HCT116 (cell line): ENCODE measurements around the gene TMEM9B. TPM values are rescaled to one million over a fixed set of nuclear protein-coding genes. Genes with fewer than 3 reads are reported as not detected.

ENCODE experiments used
- ATAC-seq: fragments of 200-7000 bp; cut with Tn5 transposase; 2 replicates; pipeline ENCODE4 v1.9.1; 2020; ENCODE audit warnings: mild to moderate bottlenecking, moderate library complexity
- BruUV-seq: library from RNA; stranded (reverse); fragments of 400-500 nt; replicated peaks from 2 replicates; lab custom pipeline; 2021; lab: Mats Ljungman, UMichigan
- CTCF ChIA-PET: fragments of 300-600 bp; sonication (Branson Sonifier 250); formaldehyde crosslinking; loops from one replicate; lab custom pipeline; 2021; ENCODE audit warnings: antibody characterized with exemption; lab: Charles Lee
- POLR2A ChIA-PET: fragments of 300-600, 350-600 bp; sonication (Branson Sonifier 250); formaldehyde crosslinking; loops from one replicate; lab custom pipeline; 2021; ENCODE audit warnings: antibody characterized with exemption; lab: Charles Lee
- RAD21 ChIA-PET, 2 experiments: fragments of 300-600 bp; sonication (Branson Sonifier 250); formaldehyde crosslinking; loops; one replicate each; lab custom pipeline; 2023; ENCODE audit warnings: low total read pairs in 2 of 2; ENCODE audit not compliant: uncharacterized antibody in 2 of 2, unreplicated experiment in 2 of 2, low non-redundant PET in 1 of 2; lab: Charles Lee
- DNase-seq: peaks from one replicate; pipeline ENCODE4 v3.0.0-alpha.2; 2010; ENCODE audit warnings: low read depth, low spot score
- H2AFZ ChIP-seq: fragments of 200-600 bp; shearing (Covaris generic), sonication (generic); 2 replicates; pipeline ENCODE4 v1.6.1; 2017; ENCODE audit warnings: low read depth, mixed run types, mixed read lengths, antibody characterized with exemption, low read length; ENCODE audit not compliant: poor library complexity, severe bottlenecking
- H3K27ac ChIP-seq: 2 replicates; pipeline ENCODE4 v1.5.1; 2012; ENCODE audit warnings: low read depth, low read length
- H3K27me3 ChIP-seq: fragments of 200-600 bp; sonication (generic); 2 replicates; pipeline ENCODE4 v1.6.1; 2016; ENCODE audit warnings: mixed run types, low read length, mixed read lengths; ENCODE audit not compliant: insufficient read depth
- H3K36me3 ChIP-seq, 2 experiments: fragments of 200-500 bp in 1 of 2; fragments of 200-600 bp in 1 of 2; sonication (Bioruptor generic) in 1 of 2; sonication (generic) in 1 of 2; 2 replicates each; pipeline versions ENCODE4 v1.5.1 to v1.6.1; 2014 to 2016; ENCODE audit warnings: low read length in 2 of 2, inconsistent platforms in 1 of 2, mixed read lengths in 1 of 2, mixed run types in 1 of 2; ENCODE audit not compliant: insufficient read depth in 2 of 2, control insufficient read depth in 1 of 2
- H3K4me1 ChIP-seq, 2 experiments: fragments of 200-600 bp in 1 of 2; sonication (generic) in 1 of 2; 2 replicates each; pipeline versions ENCODE4 v1.5.1 to v1.6.1; 2012 to 2017; ENCODE audit warnings: low read length in 2 of 2, inconsistent platforms in 1 of 2, mild to moderate bottlenecking in 1 of 2, mixed read lengths in 1 of 2, mixed run types in 1 of 2, moderate library complexity in 1 of 2; ENCODE audit not compliant: insufficient read depth in 2 of 2, control insufficient read depth in 1 of 2
- H3K4me2 ChIP-seq: fragments of 200-600 bp; sonication (generic); 2 replicates; pipeline ENCODE4 v1.6.1; 2017; ENCODE audit warnings: mixed run types, low read length, mixed read lengths
- H3K4me3 ChIP-seq, 2 experiments: fragments of 200-600 bp in 1 of 2; sonication (generic) in 1 of 2; replicated peaks in 1 of 2; 2 replicates each; pipeline ENCODE4 v1.5.1; 2011 to 2016; ENCODE audit warnings: low read length in 2 of 2, control low read depth in 1 of 2, low read depth in 1 of 2, mild to moderate bottlenecking in 1 of 2, mixed read lengths in 1 of 2, mixed run types in 1 of 2
- H3K79me2 ChIP-seq: fragments of 200-600 bp; sonication (generic); 2 replicates; pipeline ENCODE4 v1.6.1; 2017; ENCODE audit warnings: mild to moderate bottlenecking, mixed run types, low read length, moderate library complexity, mixed read lengths; ENCODE audit not compliant: insufficient read depth
- H3K9ac ChIP-seq: fragments of 200-600 bp; sonication (generic); 2 replicates; pipeline ENCODE4 v1.6.1; 2016; ENCODE audit warnings: low read length, mixed read lengths
- H3K9me2 ChIP-seq: fragments of 200-600 bp; sonication (generic), shearing (Covaris generic); 2 replicates; pipeline ENCODE4 v1.6.1; 2017; ENCODE audit warnings: mixed run types, mild to moderate bottlenecking, moderate library complexity; ENCODE audit not compliant: insufficient read depth
- H3K9me3 ChIP-seq, 2 experiments: fragments of 200-500 bp in 1 of 2; fragments of 200-600 bp in 1 of 2; sonication (Bioruptor generic) in 1 of 2; sonication (generic) in 1 of 2; 2 replicates each; pipeline ENCODE4 v1.6.1; 2014 to 2017; ENCODE audit warnings: low read length in 2 of 2, mixed read lengths in 2 of 2, inconsistent platforms in 1 of 2, low read depth in 1 of 2, mild to moderate bottlenecking in 1 of 2, mixed run types in 1 of 2, moderate library complexity in 1 of 2; ENCODE audit not compliant: control insufficient read depth in 1 of 2, insufficient read depth in 1 of 2
- H4K20me1 ChIP-seq: fragments of 200-600 bp; sonication (generic), shearing (Covaris generic); 2 replicates; pipeline ENCODE4 v1.6.1; 2017; ENCODE audit warnings: mixed run types, mild to moderate bottlenecking, moderate library complexity; ENCODE audit not compliant: insufficient read depth
- EGR1 ChIP-seq: IDR thresholded peaks from 2 replicates; pipeline ENCODE4 v1.6.1; 2012; ENCODE audit warnings: low read depth
- ELF1 ChIP-seq: IDR thresholded peaks from 2 replicates; pipeline ENCODE4 v1.6.1; 2012; ENCODE audit warnings: low read depth, borderline replicate concordance
- EZH2 ChIP-seq: fragments of 200-600 bp; sonication (generic); IDR thresholded peaks from 2 replicates; pipeline ENCODE4 v1.6.1; 2017; ENCODE audit warnings: antibody characterized with exemption, mixed run types
- EZH2phosphoT487 ChIP-seq: fragments of 200-600 bp; IDR thresholded peaks from 2 replicates; pipeline ENCODE4 v1.6.1; 2018; ENCODE audit warnings: antibody characterized with exemption, borderline replicate concordance
- FOSL1 ChIP-seq: IDR thresholded peaks from 2 replicates; pipeline ENCODE4 v1.6.1; 2012; ENCODE audit warnings: low read depth
- JUND ChIP-seq: IDR thresholded peaks from 2 replicates; pipeline ENCODE4 v1.6.1; 2012
- POLR2A ChIP-seq: IDR thresholded peaks from 2 replicates; pipeline ENCODE4 v1.7.0; 2011; ENCODE audit warnings: borderline replicate concordance; ENCODE audit not compliant: insufficient read depth, insufficient read length; ENCODE audit errors: extremely low read depth
- POLR2AphosphoS5 ChIP-seq: IDR thresholded peaks from 2 replicates; pipeline ENCODE4 v1.6.1; 2011; ENCODE audit warnings: mild to moderate bottlenecking, low read depth, low read length, moderate library complexity
- SIN3A ChIP-seq: IDR thresholded peaks from 2 replicates; pipeline ENCODE4 v1.6.1; 2012; ENCODE audit warnings: low read depth
- SRF ChIP-seq: IDR thresholded peaks from 2 replicates; pipeline ENCODE4 v1.6.1; 2012; ENCODE audit warnings: low read depth
- YY1 ChIP-seq: IDR thresholded peaks from 2 replicates; pipeline ENCODE4 v1.6.1; 2011; ENCODE audit warnings: low read length, low read depth, moderate library complexity, mild to moderate bottlenecking; ENCODE audit not compliant: insufficient replicate concordance; ENCODE audit errors: extremely low read depth
- ZBTB33 ChIP-seq: IDR thresholded peaks from 2 replicates; pipeline ENCODE4 v1.6.1; 2011; ENCODE audit warnings: mild to moderate bottlenecking, low read length, moderate library complexity; ENCODE audit not compliant: insufficient replicate concordance; ENCODE audit errors: extremely low read depth
- ZNF274 ChIP-seq: fragments of 200-500 bp; sonication (Bioruptor generic); IDR thresholded peaks from 2 replicates; pipeline ENCODE4 v1.6.1; 2014; ENCODE audit warnings: mild to moderate bottlenecking, low read depth, low read length, inconsistent platforms
- intact Hi-C: fragments of 100-400 bp; cut with micrococcal nuclease; formaldehyde crosslinking; loops from 2 replicates; pipeline ENCODE4 v1.10.0; 2022
- total RNA-seq: library from RNA; stranded (reverse); gene quantifications from one replicate; pipeline ENCODE4 v1.2.1, GENCODE V29; 2021; ENCODE audit not compliant: unreplicated experiment
- TF ChIP-seq, protein P1 (sequence below), 3 experiments: fragments of 200-600 bp in 1 of 3; sonication (generic) in 1 of 3; IDR thresholded peaks in 2 of 3; conservative IDR thresholded peaks in 1 of 3; 2 replicates each; pipeline ENCODE4 v1.5.1; 2012 to 2017; ENCODE audit warnings: low read depth in 2 of 3, low read length in 2 of 3, antibody characterized with exemption in 1 of 3, borderline replicate concordance in 1 of 3, control low read depth in 1 of 3, mild to moderate bottlenecking in 1 of 3, mixed read lengths in 1 of 3, mixed run types in 1 of 3, moderate library complexity in 1 of 3; ENCODE audit not compliant: insufficient read depth in 1 of 3
- TF ChIP-seq, protein P2 (sequence below): IDR thresholded peaks from 2 replicates; pipeline ENCODE4 v1.6.1; 2012; ENCODE audit warnings: low read depth

The TMEM9B gene
- total RNA-seq, 1 experiment from 2014 or later = 26.8 TPM

- no peak; the same call in 1 of the 2 replicates for TF ChIP-seq ELF1
- TF ChIP-seq POLR2AphosphoS5 = peak; percentile 76; the same call in 1 of the 2 replicates
- no peak for TF ChIP-seq YY1
- peak; percentile 30 for TF ChIP-seq POLR2A
Observed at GRCh38 chr11:8911029-8911823, 53.0 kb downstream of the TMEM9B start, which contains the start of gene AKIP1 (continued).

GRCh38 chr11:8910649-8911026 is 53.6 kb downstream of the TMEM9B start:
- Histone ChIP-seq H3K4me3 (peak overlapping the region; percentile 86 to 91), H3K27me3 (no peaks in the 10 kb centered on the region), H3K36me3 (no peaks in the 10 kb centered on the region), H3K27ac (no peak overlapping the region), H3K9me3 (no peaks in the 10 kb centered on the region), H3K4me1 (peaks cover 3 to 14% of the 10 kb centered on the region in 2 experiments), H3K79me2 (no peaks in the 10 kb centered on the region), H3K4me2 (peak overlapping the region; percentile 60), H3K9me2 (no peaks in the 10 kb centered on the region), H2AFZ (no peak overlapping the region), H4K20me1 (no peaks in the 10 kb centered on the region), H3K9ac (no peak overlapping the region)
- no peak for DNase-seq
- intact Hi-C loops = loop anchor here (5.0 kb wide), 1 partner anchor 597 kb away; no protein-coding TSS in a partner anchor
- POLR2A ChIA-PET = interaction anchor here (0.6 to 1.4 kb wide), 3 partner anchors 109 to 1456 kb away, joined by 3 to 6 read pairs (median 3); partner anchors contain the start of gene TRIM66
- RAD21 ChIA-PET = no interaction called here
- BruUV-seq = no TSS peak
- peak; percentile 33 for ATAC-seq
- CTCF ChIA-PET = interaction anchor here (2.2 to 2.5 kb wide), 2 partner anchors 49 to 227 kb away, joined by 5 to 15 read pairs; no protein-coding TSS in a partner anchor
- TF ChIP-seq, protein P1, sequence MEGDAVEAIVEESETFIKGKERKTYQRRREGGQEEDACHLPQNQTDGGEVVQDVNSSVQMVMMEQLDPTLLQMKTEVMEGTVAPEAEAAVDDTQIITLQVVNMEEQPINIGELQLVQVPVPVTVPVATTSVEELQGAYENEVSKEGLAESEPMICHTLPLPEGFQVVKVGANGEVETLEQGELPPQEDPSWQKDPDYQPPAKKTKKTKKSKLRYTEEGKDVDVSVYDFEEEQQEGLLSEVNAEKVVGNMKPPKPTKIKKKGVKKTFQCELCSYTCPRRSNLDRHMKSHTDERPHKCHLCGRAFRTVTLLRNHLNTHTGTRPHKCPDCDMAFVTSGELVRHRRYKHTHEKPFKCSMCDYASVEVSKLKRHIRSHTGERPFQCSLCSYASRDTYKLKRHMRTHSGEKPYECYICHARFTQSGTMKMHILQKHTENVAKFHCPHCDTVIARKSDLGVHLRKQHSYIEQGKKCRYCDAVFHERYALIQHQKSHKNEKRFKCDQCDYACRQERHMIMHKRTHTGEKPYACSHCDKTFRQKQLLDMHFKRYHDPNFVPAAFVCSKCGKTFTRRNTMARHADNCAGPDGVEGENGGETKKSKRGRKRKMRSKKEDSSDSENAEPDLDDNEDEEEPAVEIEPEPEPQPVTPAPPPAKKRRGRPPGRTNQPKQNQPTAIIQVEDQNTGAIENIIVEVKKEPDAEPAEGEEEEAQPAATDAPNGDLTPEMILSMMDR (IDR thresholded peaks at IDR 0.05 in 2 of 3, conservative IDR thresholded peaks at IDR 0.05 in 1 of 3; ENCODE audit: borderline replicate concordance in 1 of 3, insufficient read depth in 1 of 3, low read depth in 2 of 3, low read length in 2 of 3) = no peak
- no peak for TF ChIP-seq ELF1
- TF ChIP-seq EZH2 = no peak
- TF ChIP-seq SIN3A = no peak
- no peak for TF ChIP-seq ZNF274
- TF ChIP-seq EGR1 = no peak
- no peak for TF ChIP-seq YY1
- TF ChIP-seq ZBTB33 = no peak
- no peak for TF ChIP-seq FOSL1
- TF ChIP-seq, protein P2, sequence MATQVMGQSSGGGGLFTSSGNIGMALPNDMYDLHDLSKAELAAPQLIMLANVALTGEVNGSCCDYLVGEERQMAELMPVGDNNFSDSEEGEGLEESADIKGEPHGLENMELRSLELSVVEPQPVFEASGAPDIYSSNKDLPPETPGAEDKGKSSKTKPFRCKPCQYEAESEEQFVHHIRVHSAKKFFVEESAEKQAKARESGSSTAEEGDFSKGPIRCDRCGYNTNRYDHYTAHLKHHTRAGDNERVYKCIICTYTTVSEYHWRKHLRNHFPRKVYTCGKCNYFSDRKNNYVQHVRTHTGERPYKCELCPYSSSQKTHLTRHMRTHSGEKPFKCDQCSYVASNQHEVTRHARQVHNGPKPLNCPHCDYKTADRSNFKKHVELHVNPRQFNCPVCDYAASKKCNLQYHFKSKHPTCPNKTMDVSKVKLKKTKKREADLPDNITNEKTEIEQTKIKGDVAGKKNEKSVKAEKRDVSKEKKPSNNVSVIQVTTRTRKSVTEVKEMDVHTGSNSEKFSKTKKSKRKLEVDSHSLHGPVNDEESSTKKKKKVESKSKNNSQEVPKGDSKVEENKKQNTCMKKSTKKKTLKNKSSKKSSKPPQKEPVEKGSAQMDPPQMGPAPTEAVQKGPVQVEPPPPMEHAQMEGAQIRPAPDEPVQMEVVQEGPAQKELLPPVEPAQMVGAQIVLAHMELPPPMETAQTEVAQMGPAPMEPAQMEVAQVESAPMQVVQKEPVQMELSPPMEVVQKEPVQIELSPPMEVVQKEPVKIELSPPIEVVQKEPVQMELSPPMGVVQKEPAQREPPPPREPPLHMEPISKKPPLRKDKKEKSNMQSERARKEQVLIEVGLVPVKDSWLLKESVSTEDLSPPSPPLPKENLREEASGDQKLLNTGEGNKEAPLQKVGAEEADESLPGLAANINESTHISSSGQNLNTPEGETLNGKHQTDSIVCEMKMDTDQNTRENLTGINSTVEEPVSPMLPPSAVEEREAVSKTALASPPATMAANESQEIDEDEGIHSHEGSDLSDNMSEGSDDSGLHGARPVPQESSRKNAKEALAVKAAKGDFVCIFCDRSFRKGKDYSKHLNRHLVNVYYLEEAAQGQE = no peak
- TF ChIP-seq POLR2A = no peak
- TF ChIP-seq EZH2phosphoT487 = no peak
- TF ChIP-seq SRF = no peak
- TF ChIP-seq JUND = no peak
- TF ChIP-seq POLR2AphosphoS5 = no peak
